GM12801 (cell line): ENCODE measurements around the gene DOC2A.

Experiments
- CTCF ChIP-seq: IDR thresholded peaks from one replicate; pipeline ENCODE4 v1.5.1; 2011; ENCODE audit warnings: control low read depth; ENCODE audit not compliant: insufficient read length; ENCODE audit errors: extremely low read depth

DOC2A gene

GRCh38 chr16:29999605-30000004 lies 11.2 kb downstream of the DOC2A start:
- TF ChIP-seq CTCF = no peak

- TF ChIP-seq CTCF = no peak
Observed at GRCh38 chr16:29996766-29997250, 14.0 kb downstream of the DOC2A start.

GRCh38 chr16:29995911-29996765 lies 14.7 kb downstream of the DOC2A start, which contains the start of gene INO80E:
Gene INO80E (plus strand): TSS chr16:29996241. CDS start chr16:29996311, 70 bp downstream.
- no peak for TF ChIP-seq CTCF

- TF ChIP-seq CTCF = no peak
Observed at GRCh38 chr16:29995324-29995910, 15.4 kb downstream of the DOC2A start, which contains the start of gene HIRIP3. Gene HIRIP3 (minus strand): TSS chr16:29995617. CDS start chr16:29995605, 12 bp downstream.

GRCh38 chr16:29994600-29995323 lies 16.1 kb downstream of the DOC2A start:
- no peak for TF ChIP-seq CTCF

- no peak for TF ChIP-seq CTCF
Observed at GRCh38 chr16:29993903-29994599, 16.8 kb downstream of the DOC2A start.
